Measurements from ENCODE around the gene ZBTB9. TPM values are rescaled to one million over a fixed set of nuclear protein-coding genes. Genes with fewer than 3 reads are reported as not detected.

The ZBTB9 gene
- total RNA-seq, 2 experiments from 2014 or later, result 5.5 to 5.7 TPM

- CTCF ChIA-PET, result no interaction called here
- H3K4me1 ChIP-seq (ENCODE audit: insufficient read depth, low read length), result peaks cover 3% of the 10 kb centered on the region
- H3K4me3 ChIP-seq (ENCODE audit: low read length), result no peak overlapping the region
- ATAC-seq (ENCODE audit: poor library complexity) (no peak), DNase-seq (no peak)
- no peak overlapping the region for H3K27ac Mint-ChIP-seq
- no peak overlapping the region for H3K4me3 Mint-ChIP-seq
- no peak overlapping the region for H3K27ac ChIP-seq (ENCODE audit: low read depth in 1 of 2, low read length in 2 of 2)
- no peaks in the 10 kb centered on the region for H3K9me3 Mint-ChIP-seq
- H3K36me3 Mint-ChIP-seq (ENCODE audit: low read depth), result peaks cover 80% of the 10 kb centered on the region
- intact Hi-C loops (cut with DNase I, micrococcal nuclease), result no loop called here
- H3K36me3 ChIP-seq (ENCODE audit: insufficient read depth, low read length), result peaks cover 74% of the 10 kb centered on the region
- no peaks in the 10 kb centered on the region for H3K27me3 Mint-ChIP-seq
- no peaks in the 10 kb centered on the region for H3K4me1 Mint-ChIP-seq (ENCODE audit: low read depth)
- H3K27me3 ChIP-seq (ENCODE audit: control insufficient read depth in 1 of 2, insufficient read depth in 2 of 2, low read length in 2 of 2), result no peaks in the 10 kb centered on the region
- POLR2A ChIA-PET, result interaction anchor here (2.2 kb wide), 1 partner anchor 12 kb away, joined by 6 read pairs; no protein-coding TSS in a partner anchor
- no peak for TF ChIP-seq CTCF (IDR thresholded peaks at IDR 0.05)
- H3K9me3 ChIP-seq (ENCODE audit: control insufficient read depth in 1 of 2, insufficient read depth in 1 of 2, low read length in 2 of 2), result no peaks in the 10 kb centered on the region
Observed at GRCh38 chr6:33442283-33442682, 12.1 kb upstream of the ZBTB9 start.

- Histone ChIP-seq H3K27ac (ENCODE audit: low read depth in 1 of 2, low read length in 2 of 2) (no peak overlapping the region), H3K36me3 (ENCODE audit: insufficient read depth, low read length) (peaks cover 76% of the 10 kb centered on the region), H3K4me1 (ENCODE audit: insufficient read depth, low read length) (peaks cover 3% of the 10 kb centered on the region), H3K4me3 (ENCODE audit: low read length) (no peak overlapping the region), H3K9me3 (ENCODE audit: control insufficient read depth in 1 of 2, insufficient read depth in 1 of 2, low read length in 2 of 2) (no peaks in the 10 kb centered on the region), H3K27me3 (ENCODE audit: control insufficient read depth in 1 of 2, insufficient read depth in 2 of 2, low read length in 2 of 2) (no peaks in the 10 kb centered on the region)
- CTCF ChIA-PET, result no interaction called here
- H3K27me3 Mint-ChIP-seq, result no peaks in the 10 kb centered on the region
- no peak for ATAC-seq (ENCODE audit: poor library complexity)
- H3K36me3 Mint-ChIP-seq (ENCODE audit: low read depth), result peaks cover 83% of the 10 kb centered on the region
- intact Hi-C loops (cut with DNase I, micrococcal nuclease), result no loop called here
- H3K9me3 Mint-ChIP-seq, result no peaks in the 10 kb centered on the region
- H3K27ac Mint-ChIP-seq, result no peak overlapping the region
- POLR2A ChIA-PET, result interaction anchor here (2.2 kb wide), 1 partner anchor 13 kb away, joined by 6 read pairs; no protein-coding TSS in a partner anchor
- no peak overlapping the region for H3K4me3 Mint-ChIP-seq
- DNase-seq, result no peak
- H3K4me1 Mint-ChIP-seq (ENCODE audit: low read depth), result no peaks in the 10 kb centered on the region
- TF ChIP-seq CTCF (IDR thresholded peaks at IDR 0.05), result no peak
Observed at GRCh38 chr6:33443025-33443424, 11.4 kb upstream of the ZBTB9 start.

GRCh38 chr6:33443619-33444504, 10.5 kb upstream of the ZBTB9 start:
- CTCF ChIA-PET, result no interaction called here
- H3K27me3 Mint-ChIP-seq, result no peaks in the 10 kb centered on the region
- H3K4me1 Mint-ChIP-seq (ENCODE audit: low read depth), result no peaks in the 10 kb centered on the region
- Histone ChIP-seq H3K4me3 (ENCODE audit: low read length) (no peak overlapping the region), H3K9me3 (ENCODE audit: control insufficient read depth in 1 of 2, insufficient read depth in 1 of 2, low read length in 2 of 2) (no peaks in the 10 kb centered on the region), H3K36me3 (ENCODE audit: insufficient read depth, low read length) (peaks cover 74% of the 10 kb centered on the region), H3K4me1 (ENCODE audit: insufficient read depth, low read length) (peaks cover 3% of the 10 kb centered on the region), H3K27me3 (ENCODE audit: control insufficient read depth in 1 of 2, insufficient read depth in 2 of 2, low read length in 2 of 2) (no peaks in the 10 kb centered on the region), H3K27ac (ENCODE audit: low read depth in 1 of 2, low read length in 2 of 2) (no peak overlapping the region)
- POLR2A ChIA-PET, result no interaction called here
- H3K36me3 Mint-ChIP-seq (ENCODE audit: low read depth), result peaks cover 83% of the 10 kb centered on the region
- H3K9me3 Mint-ChIP-seq, result no peaks in the 10 kb centered on the region
- no peak overlapping the region for H3K4me3 Mint-ChIP-seq
- ATAC-seq (ENCODE audit: poor library complexity) (no peak), DNase-seq (no peak)
- intact Hi-C loops (cut with DNase I, micrococcal nuclease), result no loop called here
- H3K27ac Mint-ChIP-seq, result no peak overlapping the region
- TF ChIP-seq CTCF (IDR thresholded peaks at IDR 0.05), result no peak
